Renal cortical epithelial cell (primary cell): ENCODE data around the gene ABCC1. TPM values are rescaled to one million over a fixed set of nuclear protein-coding genes. Genes with fewer than 3 reads are reported as not detected.

ENCODE experiments used
- DNase-seq: peaks from one replicate; pipeline ENCODE4 v3.0.0-alpha.2; 2011; ENCODE audit warnings: low read depth
- total RNA-seq: library from RNA; depleted of rRNA; stranded (reverse); fragments of >200 nt; gene quantifications from 2 replicates; pipeline ENCODE4 v1.2.3, GENCODE V29; 2014

The ABCC1 gene
- total RNA-seq, 1 donor from 2014 or later: 96.8 TPM

- no peak for DNase-seq
Measured at GRCh38 chr16:16109453-16110110, 160.2 kb downstream of the ABCC1 start.

GRCh38 chr16:16110111-16110490 lies 160.7 kb downstream of the ABCC1 start:
- DNase-seq: no peak

GRCh38 chr16:16111639-16112038 lies 162.2 kb downstream of the ABCC1 start:
- DNase-seq: no peak

- DNase-seq: no peak
Measured at GRCh38 chr16:16112450-16113053, 163.1 kb downstream of the ABCC1 start.

GRCh38 chr16:16113076-16113475 lies 163.7 kb downstream of the ABCC1 start:
- no peak for DNase-seq

- DNase-seq: no peak
Measured at GRCh38 chr16:16116841-16117240, 167.4 kb downstream of the ABCC1 start.

- DNase-seq: no peak
Measured at GRCh38 chr16:16118337-16118736, 168.9 kb downstream of the ABCC1 start.

- DNase-seq: no peak
Measured at GRCh38 chr16:16120044-16120381, 170.6 kb downstream of the ABCC1 start.

- DNase-seq: no peak
Measured at GRCh38 chr16:16120382-16121184, 171.2 kb downstream of the ABCC1 start.

GRCh38 chr16:16121185-16121727 lies 171.8 kb downstream of the ABCC1 start:
- DNase-seq: no peak

GRCh38 chr16:16122264-16122663 lies 172.8 kb downstream of the ABCC1 start:
- DNase-seq: no peak

- DNase-seq: no peak
Measured at GRCh38 chr16:16124438-16124837, 175.0 kb downstream of the ABCC1 start.

GRCh38 chr16:16124974-16125373 lies 175.6 kb downstream of the ABCC1 start:
- no peak for DNase-seq

- no peak for DNase-seq
Measured at GRCh38 chr16:16126896-16127295, 177.5 kb downstream of the ABCC1 start.

- peak; percentile 55 for DNase-seq
Measured at GRCh38 chr16:16127469-16128116, 178.2 kb downstream of the ABCC1 start.

GRCh38 chr16:16131204-16131603 lies 181.8 kb downstream of the ABCC1 start:
- no peak for DNase-seq

GRCh38 chr16:16131659-16132058 lies 182.2 kb downstream of the ABCC1 start:
- no peak for DNase-seq

- peak; percentile 16 for DNase-seq
Measured at GRCh38 chr16:16133943-16134604, 184.7 kb downstream of the ABCC1 start.

GRCh38 chr16:16136588-16136987 lies 187.2 kb downstream of the ABCC1 start:
- no peak for DNase-seq

- DNase-seq: no peak
Measured at GRCh38 chr16:16137110-16137509, 187.7 kb downstream of the ABCC1 start.

- DNase-seq: no peak
Measured at GRCh38 chr16:16138034-16138635, 188.7 kb downstream of the ABCC1 start.
